ENCODE measurements around the gene HNF1B. TPM values are rescaled to one million over a fixed set of nuclear protein-coding genes. Genes with fewer than 3 reads are reported as not detected.

Gene HNF1B
- total RNA-seq, 1 donor from 2014 or later = not detected

DNA sequence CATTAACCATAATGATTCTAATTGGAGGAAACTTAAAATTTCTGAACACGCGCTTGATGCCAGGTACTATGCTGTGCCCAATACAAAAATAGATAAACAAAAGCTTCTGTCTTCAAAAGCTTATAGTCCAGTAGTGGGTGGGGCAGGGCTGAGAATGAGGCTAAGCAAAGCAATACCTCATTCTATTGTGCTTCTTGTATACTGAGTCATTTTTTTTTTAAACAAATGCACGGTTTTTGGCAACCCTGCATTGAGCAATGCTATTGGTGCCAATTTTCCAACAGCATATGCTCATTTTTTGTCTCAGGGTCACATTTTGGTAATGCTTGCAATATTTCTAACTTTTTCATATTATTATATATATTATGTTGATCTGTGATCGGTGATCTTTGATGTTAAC, 34.7 kb upstream of the HNF1B start:
- H3K9me3 Mint-ChIP-seq = no peaks in the 10 kb centered on the region
- no peak overlapping the region for H3K27ac Mint-ChIP-seq (ENCODE audit: unreplicated experiment)
- H3K36me3 Mint-ChIP-seq (ENCODE audit: low read depth) = no peaks in the 10 kb centered on the region
- TF ChIP-seq, protein P1, sequence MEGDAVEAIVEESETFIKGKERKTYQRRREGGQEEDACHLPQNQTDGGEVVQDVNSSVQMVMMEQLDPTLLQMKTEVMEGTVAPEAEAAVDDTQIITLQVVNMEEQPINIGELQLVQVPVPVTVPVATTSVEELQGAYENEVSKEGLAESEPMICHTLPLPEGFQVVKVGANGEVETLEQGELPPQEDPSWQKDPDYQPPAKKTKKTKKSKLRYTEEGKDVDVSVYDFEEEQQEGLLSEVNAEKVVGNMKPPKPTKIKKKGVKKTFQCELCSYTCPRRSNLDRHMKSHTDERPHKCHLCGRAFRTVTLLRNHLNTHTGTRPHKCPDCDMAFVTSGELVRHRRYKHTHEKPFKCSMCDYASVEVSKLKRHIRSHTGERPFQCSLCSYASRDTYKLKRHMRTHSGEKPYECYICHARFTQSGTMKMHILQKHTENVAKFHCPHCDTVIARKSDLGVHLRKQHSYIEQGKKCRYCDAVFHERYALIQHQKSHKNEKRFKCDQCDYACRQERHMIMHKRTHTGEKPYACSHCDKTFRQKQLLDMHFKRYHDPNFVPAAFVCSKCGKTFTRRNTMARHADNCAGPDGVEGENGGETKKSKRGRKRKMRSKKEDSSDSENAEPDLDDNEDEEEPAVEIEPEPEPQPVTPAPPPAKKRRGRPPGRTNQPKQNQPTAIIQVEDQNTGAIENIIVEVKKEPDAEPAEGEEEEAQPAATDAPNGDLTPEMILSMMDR (conservative IDR thresholded peaks at IDR 0.05) = no peak
- H3K4me3 Mint-ChIP-seq = no peak overlapping the region
- no peak for DNase-seq (ENCODE audit: low read depth, low spot score)
- peaks cover 17% of the 10 kb centered on the region for H3K27me3 Mint-ChIP-seq (ENCODE audit: low read depth)
- no peaks in the 10 kb centered on the region for H3K4me1 Mint-ChIP-seq

DNA sequence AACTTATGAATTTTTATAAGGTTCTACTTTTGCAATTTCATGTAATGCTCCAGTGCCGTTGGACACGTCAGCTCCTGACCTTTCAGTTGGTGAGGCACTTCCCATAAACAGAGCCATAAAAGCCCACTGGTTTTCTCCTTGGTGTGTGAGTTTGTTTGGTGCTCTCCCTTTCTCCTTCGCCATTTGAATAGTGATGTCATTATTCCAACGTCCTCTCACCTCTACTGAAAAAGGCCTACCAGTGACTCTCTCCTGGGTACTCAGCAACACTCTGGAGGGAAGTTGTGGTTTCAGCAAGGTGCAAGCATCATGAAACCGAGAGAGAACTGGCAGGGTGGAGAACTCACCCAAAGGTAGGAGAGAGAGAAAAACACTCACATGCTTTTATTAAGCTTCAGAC, 29.6 kb upstream of the HNF1B start:
- Mint-ChIP-seq H3K9me3 (no peaks in the 10 kb centered on the region), H3K4me1 (no peaks in the 10 kb centered on the region), H3K36me3 (ENCODE audit: low read depth) (no peaks in the 10 kb centered on the region), H3K27me3 (ENCODE audit: low read depth) (peaks cover 3% of the 10 kb centered on the region), H3K27ac (ENCODE audit: unreplicated experiment) (no peak overlapping the region), H3K4me3 (no peak overlapping the region)
- DNase-seq (ENCODE audit: low read depth, low spot score) = no peak
- TF ChIP-seq, protein P1 (conservative IDR thresholded peaks at IDR 0.05) = no peak

DNA sequence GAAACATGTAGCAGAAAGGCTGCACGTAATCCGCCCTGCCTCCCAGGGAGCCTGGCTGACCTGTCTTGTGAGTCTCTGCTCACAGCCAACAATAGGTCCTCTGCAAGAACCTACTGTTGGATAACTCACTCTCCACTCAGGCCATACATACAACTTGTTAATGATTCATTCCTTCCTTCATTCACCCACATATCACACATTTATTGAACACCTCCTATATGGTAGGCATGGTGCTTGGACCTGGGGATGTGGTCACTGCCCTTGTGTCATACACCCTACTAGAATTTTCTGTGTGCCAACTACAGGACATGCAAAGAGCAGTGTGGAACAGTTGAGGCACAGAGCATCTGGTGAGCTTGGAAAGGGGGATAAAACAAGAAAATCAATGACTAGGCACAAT, 28.1 kb upstream of the HNF1B start:
- Mint-ChIP-seq H3K9me3 (no peaks in the 10 kb centered on the region), H3K36me3 (ENCODE audit: low read depth) (no peaks in the 10 kb centered on the region), H3K27me3 (ENCODE audit: low read depth) (peaks cover 3% of the 10 kb centered on the region), H3K27ac (ENCODE audit: unreplicated experiment) (no peak overlapping the region), H3K4me3 (no peak overlapping the region), H3K4me1 (no peaks in the 10 kb centered on the region)
- TF ChIP-seq, protein P1 (conservative IDR thresholded peaks at IDR 0.05) = no peak
- DNase-seq (ENCODE audit: low read depth, low spot score) = no peak

DNA sequence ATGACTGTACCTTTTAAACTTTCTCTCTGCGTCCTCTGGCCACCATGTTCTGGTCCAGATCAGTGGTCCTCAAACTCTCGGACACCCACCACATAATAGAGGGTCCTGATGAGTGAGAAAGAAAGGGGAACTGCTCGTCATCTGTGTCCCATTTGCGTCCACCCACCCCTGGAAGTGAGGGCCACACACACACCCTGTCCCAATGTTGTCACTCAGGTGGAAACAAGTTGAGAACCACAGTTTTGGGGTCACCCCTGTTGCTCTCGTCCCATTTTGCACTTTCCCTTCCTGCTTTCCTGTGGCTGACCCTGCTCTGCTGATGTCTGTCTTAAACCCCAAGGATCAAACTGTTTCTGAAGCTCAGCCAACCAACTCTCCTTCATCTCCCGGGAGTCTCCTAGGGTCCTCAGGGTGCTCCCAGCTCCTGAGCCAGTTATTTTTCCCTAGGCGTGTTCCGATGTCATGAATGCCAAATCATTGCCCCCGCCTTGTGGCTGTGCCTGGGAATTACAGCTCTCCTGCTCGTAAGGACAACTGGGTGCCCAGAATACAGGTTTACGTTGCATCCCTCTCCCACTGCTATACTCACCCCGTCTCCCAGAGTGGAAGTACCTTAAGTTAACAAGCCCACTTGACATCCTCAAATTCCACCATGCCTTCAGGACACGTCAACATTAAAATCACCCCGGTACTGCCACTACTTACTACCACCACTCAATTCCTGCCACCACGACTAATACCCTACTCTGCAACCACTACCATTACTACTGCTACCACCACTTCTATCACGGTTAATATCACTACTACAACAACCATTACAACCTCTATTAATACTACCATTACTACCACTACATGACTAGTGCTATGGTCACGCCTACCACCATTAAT, 26.0 kb upstream of the HNF1B start:
- TF ChIP-seq, protein P1 (conservative IDR thresholded peaks at IDR 0.05) = peak; percentile 76
- H3K27ac Mint-ChIP-seq (ENCODE audit: unreplicated experiment) = no peak overlapping the region
- no peaks in the 10 kb centered on the region for H3K9me3 Mint-ChIP-seq
- no peaks in the 10 kb centered on the region for H3K36me3 Mint-ChIP-seq (ENCODE audit: low read depth)
- DNase-seq (ENCODE audit: low read depth, low spot score) = peak; percentile 61
- H3K4me3 Mint-ChIP-seq = no peak overlapping the region
- H3K27me3 Mint-ChIP-seq (ENCODE audit: low read depth) = peaks cover 9% of the 10 kb centered on the region
- no peaks in the 10 kb centered on the region for H3K4me1 Mint-ChIP-seq

DNA sequence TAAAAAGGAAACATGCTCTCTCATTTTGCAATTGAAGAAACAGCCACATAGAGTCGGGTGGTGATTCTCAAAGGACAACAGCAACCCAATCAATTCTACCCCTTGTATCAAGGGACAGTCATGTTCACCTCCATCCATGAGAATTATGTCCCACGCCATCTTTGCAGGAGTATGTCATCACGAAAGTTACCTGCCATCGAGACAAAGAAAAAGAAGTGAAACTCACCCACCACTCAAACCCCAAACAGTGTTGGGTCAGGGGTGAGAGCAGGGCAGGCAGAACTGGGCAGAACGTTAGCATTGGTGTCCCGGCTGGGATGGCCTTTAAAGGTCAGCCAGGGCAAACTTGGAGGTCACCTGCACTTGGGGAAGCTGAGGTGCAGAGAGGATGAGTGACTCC, 24.2 kb upstream of the HNF1B start:
- no peaks in the 10 kb centered on the region for H3K36me3 Mint-ChIP-seq (ENCODE audit: low read depth)
- H3K27me3 Mint-ChIP-seq (ENCODE audit: low read depth) = peaks cover 19% of the 10 kb centered on the region
- H3K4me1 Mint-ChIP-seq = no peaks in the 10 kb centered on the region
- DNase-seq (ENCODE audit: low read depth, low spot score) = no peak
- no peak overlapping the region for H3K4me3 Mint-ChIP-seq
- H3K27ac Mint-ChIP-seq (ENCODE audit: unreplicated experiment) = no peak overlapping the region
- TF ChIP-seq, protein P1 (conservative IDR thresholded peaks at IDR 0.05) = no peak
- no peaks in the 10 kb centered on the region for H3K9me3 Mint-ChIP-seq
